Neuronal stem cell (in vitro differentiated cells): ENCODE measurements around the gene STRN.
"Not testable (repeated sequence)": the region's sequence is repeated elsewhere in the genome, so short reads cannot be mapped to it uniquely, and the experiment has no call there.

Experiments used
- DNase-seq: peaks from one replicate; pipeline ENCODE4 v3.0.0-alpha.2; 2013; ENCODE audit warnings: low spot score
- H2AFZ ChIP-seq: one replicate; pipeline ENCODE4 v1.6.1; 2013; ENCODE audit warnings: mild to moderate bottlenecking, low read length, inconsistent platforms
- H2AK5ac ChIP-seq: 2 replicates; pipeline ENCODE4 v1.6.1; 2013; ENCODE audit warnings: low read depth, mild to moderate bottlenecking, inconsistent platforms, low read length, moderate library complexity, mixed read lengths
- H2BK120ac ChIP-seq: 2 replicates; pipeline ENCODE4 v1.6.1; 2013; ENCODE audit warnings: low read depth, mild to moderate bottlenecking, inconsistent platforms, low read length, moderate library complexity, mixed read lengths
- H2BK12ac ChIP-seq: one replicate; pipeline ENCODE4 v1.6.1; 2013; ENCODE audit warnings: low read length, inconsistent platforms
- H2BK15ac ChIP-seq: 2 replicates; pipeline ENCODE4 v1.6.1; 2013; ENCODE audit warnings: mild to moderate bottlenecking, low read length, inconsistent platforms, mixed read lengths
- H2BK5ac ChIP-seq: one replicate; pipeline ENCODE4 v1.6.1; 2013; ENCODE audit warnings: inconsistent platforms, mild to moderate bottlenecking, low read length, moderate library complexity
- H3K14ac ChIP-seq: one replicate; pipeline ENCODE4 v1.6.1; 2013; ENCODE audit warnings: low read length, inconsistent platforms
- H3K18ac ChIP-seq: 2 replicates; pipeline ENCODE4 v1.6.1; 2013; ENCODE audit warnings: low read length, inconsistent platforms
- H3K23ac ChIP-seq: 2 replicates; pipeline ENCODE4 v1.6.1; 2013; ENCODE audit warnings: low read depth, mild to moderate bottlenecking, mixed read lengths, low read length, inconsistent platforms; ENCODE audit not compliant: poor library complexity
- H3K27ac ChIP-seq: replicated peaks from 3 replicates; pipeline ENCODE4 v1.5.1; 2013; ENCODE audit warnings: low read length, inconsistent platforms
- H3K27me3 ChIP-seq, 3 experiments: 2 replicates each; pipeline ENCODE4 v1.6.1; 2013; ENCODE audit warnings: low read length in 3 of 3, mild to moderate bottlenecking in 2 of 3, inconsistent platforms in 1 of 3, low read depth in 1 of 3, mixed read lengths in 1 of 3, moderate library complexity in 1 of 3; ENCODE audit not compliant: control insufficient read depth in 3 of 3, insufficient read depth in 3 of 3
- H3K36me3 ChIP-seq, 2 donors: replicated peaks in 1 of 2; 2 replicates each; pipeline ENCODE4 v1.6.1; 2013; ENCODE audit warnings: low read length in 2 of 2; ENCODE audit not compliant: control insufficient read depth in 2 of 2, insufficient read depth in 2 of 2
- H3K4ac ChIP-seq: 2 replicates; pipeline ENCODE4 v1.6.1; 2013; ENCODE audit warnings: inconsistent platforms, mild to moderate bottlenecking, low read length, moderate library complexity
- H3K4me1 ChIP-seq, 2 donors: 1 replicate in 1 of 2; 2 replicates in 1 of 2; pipeline ENCODE4 v1.6.1; 2013; ENCODE audit warnings: low read length in 2 of 2, low read depth in 1 of 2; ENCODE audit not compliant: control insufficient read depth in 2 of 2, insufficient read depth in 1 of 2
- H3K4me2 ChIP-seq: one replicate; pipeline ENCODE4 v1.6.1; 2013; ENCODE audit warnings: mild to moderate bottlenecking, low read length, inconsistent platforms; ENCODE audit not compliant: insufficient read depth, poor library complexity, severe bottlenecking
- H3K4me3 ChIP-seq, 2 donors: 2 replicates each; pipeline ENCODE4 v1.5.1; 2013; ENCODE audit warnings: low read length in 2 of 2, mild to moderate bottlenecking in 2 of 2, inconsistent platforms in 1 of 2, moderate library complexity in 1 of 2
- H3K79me1 ChIP-seq: one replicate; pipeline ENCODE4 v1.6.1; 2013; ENCODE audit warnings: low read depth, mild to moderate bottlenecking, inconsistent platforms, low read length, moderate library complexity
- H3K9ac ChIP-seq: one replicate; pipeline ENCODE4 v1.6.1; 2013; ENCODE audit warnings: mild to moderate bottlenecking, low read depth, low read length, inconsistent platforms; ENCODE audit not compliant: poor library complexity
- H3K9me3 ChIP-seq, 2 donors: replicated peaks in 1 of 2; 2 replicates each; pipeline versions ENCODE3 to v1.6.1; 2013; ENCODE audit warnings: low read length in 2 of 2, mild to moderate bottlenecking in 2 of 2, inconsistent platforms in 1 of 2, low read depth in 1 of 2, mixed read lengths in 1 of 2, moderate library complexity in 1 of 2; ENCODE audit not compliant: control insufficient read depth in 2 of 2, insufficient read depth in 1 of 2
- H4K8ac ChIP-seq: one replicate; pipeline ENCODE4 v1.6.1; 2013; ENCODE audit warnings: low read depth, mild to moderate bottlenecking, inconsistent platforms, low read length, moderate library complexity
- H4K91ac ChIP-seq: one replicate; pipeline ENCODE4 v1.6.1; 2013; ENCODE audit warnings: low read length, low read depth, mild to moderate bottlenecking, inconsistent platforms; ENCODE audit not compliant: poor library complexity
- WGBS, 2 donors: extraction: QIAGEN DNeasy Blood & Tissue Kit; methylation state at CpG; one replicate each; pipeline ENCODE4 v1.1.7; 2013; ENCODE audit warnings: missing lambda C conversion rate in 2 of 2, mixed read lengths in 1 of 2; ENCODE audit not compliant: insufficient read length in 2 of 2, insufficient replicate concordance in 1 of 2; ENCODE audit errors: extremely low coverage in 2 of 2; 5-methylcytosine and 5-hydroxymethylcytosine counted together

STRN gene

DNA sequence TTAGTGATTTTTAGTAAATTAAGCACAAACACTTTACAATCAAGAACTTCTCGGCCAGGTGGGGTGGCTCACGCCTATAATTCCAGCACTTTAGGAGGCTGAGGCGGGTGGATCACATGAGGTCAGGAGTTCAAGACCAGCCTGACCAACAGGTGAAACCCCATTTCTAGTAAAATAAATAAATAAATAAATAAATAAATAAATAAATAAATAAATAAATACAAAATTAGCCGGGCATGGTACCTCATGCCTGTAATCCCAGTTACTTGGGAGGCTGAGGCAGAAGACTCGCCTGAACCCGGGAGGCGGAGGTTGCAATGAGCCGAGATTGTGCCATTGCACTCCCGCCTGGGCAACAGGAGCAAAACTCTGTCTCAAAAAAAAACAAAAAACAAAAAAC, 79.2 kb downstream of the STRN start:
- not testable (repeated sequence) for H3K9me3 ChIP-seq, H3K79me1 ChIP-seq, H4K8ac ChIP-seq, H3K14ac ChIP-seq, H2BK15ac ChIP-seq, H3K4me3 ChIP-seq, H2BK120ac ChIP-seq, H3K4me1 ChIP-seq, H2BK12ac ChIP-seq, H4K91ac ChIP-seq, H2AFZ ChIP-seq, H3K18ac ChIP-seq, H3K9ac ChIP-seq, H3K4ac ChIP-seq, H2AK5ac ChIP-seq, H3K23ac ChIP-seq, H3K4me2 ChIP-seq, DNase-seq, H3K27me3 ChIP-seq, H2BK5ac ChIP-seq, H3K27ac ChIP-seq
- H3K36me3 ChIP-seq = peaks cover 2 to 65% of the 10 kb centered on the region in 2 donors
- no CpG with 5 or more reads among the region's 9 CpGs for WGBS, 2 donors

GRCh38 chr2:36886664-36887063, 79.7 kb downstream of the STRN start:
- Histone ChIP-seq H3K23ac (no peak overlapping the region), H3K4ac (no peak overlapping the region), H3K79me1 (no peaks in the 10 kb centered on the region), H4K8ac (no peak overlapping the region), H3K14ac (no peak overlapping the region), H3K27ac (no peak overlapping the region), H3K9me3 (no peaks in the 10 kb centered on the region), H4K91ac (no peak overlapping the region), H2BK120ac (no peak overlapping the region), H3K27me3 (no peaks in the 10 kb centered on the region), H2AFZ (no peak overlapping the region), H3K9ac (no peak overlapping the region), H3K4me3 (no peak overlapping the region), H3K4me2 (no peak overlapping the region), H2BK5ac (no peak overlapping the region), H2AK5ac (no peak overlapping the region), H2BK15ac (no peak overlapping the region), H3K18ac (no peak overlapping the region), H2BK12ac (no peak overlapping the region), H3K36me3 (peaks cover 1 to 64% of the 10 kb centered on the region in 2 donors), H3K4me1 (no peaks in the 10 kb centered on the region)
- WGBS, 2 donors = no CpG with 5 or more reads among the region's 1 CpG
- no peak for DNase-seq

- Histone ChIP-seq H2AFZ (no peak overlapping the region), H2AK5ac (no peak overlapping the region), H3K27me3 (no peaks in the 10 kb centered on the region), H2BK12ac (no peak overlapping the region), H2BK15ac (no peak overlapping the region), H4K8ac (no peak overlapping the region), H3K23ac (no peak overlapping the region), H3K79me1 (no peaks in the 10 kb centered on the region), H3K27ac (no peak overlapping the region), H4K91ac (no peak overlapping the region), H3K4me1 (no peaks in the 10 kb centered on the region), H3K36me3 (peaks cover 1 to 62% of the 10 kb centered on the region in 2 donors), H2BK120ac (no peak overlapping the region), H3K4ac (no peak overlapping the region), H3K9ac (no peak overlapping the region), H3K18ac (no peak overlapping the region), H3K4me3 (no peak overlapping the region), H2BK5ac (no peak overlapping the region), H3K4me2 (no peak overlapping the region), H3K14ac (no peak overlapping the region), H3K9me3 (no peaks in the 10 kb centered on the region)
- 100% methylated on average over 1 of the region's 3 CpGs; no CpG with 5 or more reads in 1 of the 2 donors for WGBS, 2 donors
- DNase-seq = no peak
Measured at GRCh38 chr2:36885605-36886004, 80.7 kb downstream of the STRN start.

GRCh38 chr2:36882532-36882931, 83.8 kb downstream of the STRN start:
- Histone ChIP-seq H2AFZ (no peak overlapping the region), H2BK120ac (no peak overlapping the region), H2AK5ac (no peak overlapping the region), H3K14ac (no peak overlapping the region), H2BK15ac (no peak overlapping the region), H3K18ac (no peak overlapping the region), H3K4me3 (no peak overlapping the region), H3K27me3 (no peaks in the 10 kb centered on the region), H4K8ac (no peak overlapping the region), H4K91ac (no peak overlapping the region), H3K27ac (no peak overlapping the region), H3K4ac (no peak overlapping the region), H3K9me3 (no peaks in the 10 kb centered on the region), H3K4me2 (no peak overlapping the region), H3K9ac (no peak overlapping the region), H3K4me1 (no peaks in the 10 kb centered on the region), H3K23ac (no peak overlapping the region), H2BK12ac (no peak overlapping the region), H3K36me3 (peaks cover 1 to 73% of the 10 kb centered on the region in 2 donors), H2BK5ac (no peak overlapping the region), H3K79me1 (no peaks in the 10 kb centered on the region)
- no peak for DNase-seq
- no CpG with 5 or more reads among the region's 3 CpGs for WGBS, 2 donors
